ENCODE results near the gene THUMPD3. TPM values are rescaled to one million over a fixed set of nuclear protein-coding genes. Genes with fewer than 3 reads are reported as not detected.

Gene THUMPD3
- total RNA-seq, 1 experiment from 2014 or later: 58.4 TPM

GRCh38 chr3:9324944-9325343 is 37.9 kb upstream of the THUMPD3 start:
- Mint-ChIP-seq H3K4me1 (no peaks in the 10 kb centered on the region), H3K36me3 (ENCODE audit: insufficient read depth in 1 of 3, low read depth in 3 of 3) (peaks cover 13 to 52% (median 14%) of the 10 kb centered on the region in 3 experiments), H3K27ac (no peak overlapping the region), H3K9me3 (peaks cover 38 to 57% of the 10 kb centered on the region in 2 experiments), H3K27me3 (ENCODE audit: low read depth) (peaks cover 1% of the 10 kb centered on the region), H3K4me3 (no peak overlapping the region)
- no peak overlapping the region for H4K8ac ChIP-seq (replicated peaks; ENCODE audit: insufficient read length, low read depth, low read length)
- no peak overlapping the region for H3K9ac ChIP-seq (ENCODE audit: extremely low read depth, insufficient read length, low read length)
- no CpG with 5 or more reads among the region's 4 CpGs for WGBS (ENCODE audit: extremely low coverage, insufficient read length, low lambda C conversion rate)
- H3K79me2 ChIP-seq (ENCODE audit: insufficient read depth, low read length): no peaks in the 10 kb centered on the region
- H3K4me2 ChIP-seq (ENCODE audit: insufficient read depth, insufficient read length, low read length): no peak overlapping the region
- no peak overlapping the region for H3K4ac ChIP-seq (ENCODE audit: low read depth, low read length)
- no peak for DNase-seq
- no peak overlapping the region for H2AFZ ChIP-seq (ENCODE audit: low read length)
- no peak overlapping the region for H3K27ac ChIP-seq (ENCODE audit: insufficient read length, low read depth, low read length)
- H4K5ac ChIP-seq (ENCODE audit: insufficient read length, low read depth, low read length): no peak overlapping the region
- H3T11ph ChIP-seq (ENCODE audit: low read length): no peak overlapping the region
- H2AK5ac ChIP-seq (ENCODE audit: insufficient read length, low read length): no peak overlapping the region
- H2BK15ac ChIP-seq (ENCODE audit: low read depth, low read length): no peak overlapping the region
- TF ChIP-seq CTCF (conservative IDR thresholded peaks at IDR 0.05): no peak
- no peaks in the 10 kb centered on the region for H3K23me2 ChIP-seq (ENCODE audit: insufficient read length, low read depth, low read length, poor library complexity, severe bottlenecking)
- no peak overlapping the region for H3K18ac ChIP-seq (ENCODE audit: insufficient read length, low read depth, low read length)
- no peaks in the 10 kb centered on the region for H3K27me3 ChIP-seq (ENCODE audit: insufficient read depth, low read length)
- H3K56ac ChIP-seq (ENCODE audit: insufficient read length, low read depth, low read length): no peak overlapping the region
- H2BK5ac ChIP-seq (ENCODE audit: insufficient read length, low read length): no peak overlapping the region
- no peak overlapping the region for H3K14ac ChIP-seq (ENCODE audit: insufficient read depth, low read length)
- H3K23ac ChIP-seq (ENCODE audit: insufficient read length, low read depth, low read length): no peak overlapping the region
- H2BK12ac ChIP-seq (ENCODE audit: insufficient read length, low read depth, low read length): no peak overlapping the region
- H3K79me1 ChIP-seq (ENCODE audit: insufficient read depth, low read depth, low read length, poor library complexity, severe bottlenecking): no peaks in the 10 kb centered on the region
- no peaks in the 10 kb centered on the region for H3K4me1 ChIP-seq (ENCODE audit: insufficient read depth, low read length)
- no peak overlapping the region for H4K91ac ChIP-seq (ENCODE audit: insufficient read length, low read depth, low read length)
- H2BK20ac ChIP-seq (ENCODE audit: low read depth, low read length, poor library complexity, severe bottlenecking): no peak overlapping the region
- H3K9me3 ChIP-seq (ENCODE audit: control insufficient read depth, low read depth, low read length): peaks cover 10% of the 10 kb centered on the region
- no peaks in the 10 kb centered on the region for H4K20me1 ChIP-seq (ENCODE audit: control insufficient read depth, insufficient read depth, insufficient read length)
- no peak overlapping the region for H2BK120ac ChIP-seq (ENCODE audit: low read depth, low read length, poor library complexity, severe bottlenecking)
